Eye (tissue), 1 donor: ENCODE measurements around the gene DCP1B.

Source experiments
- DNase-seq: peaks from one replicate; pipeline ENCODE4 v3.0.0-alpha.2; 2015

DCP1B gene

GRCh38 chr12:2004113-2004929, at the start of gene DCP1B:
DCP1B (minus strand) TSS chr12:2004457; CDS start chr12:2004431, 26 bp downstream.
- peak; percentile 97 for DNase-seq

- DNase-seq: peak; percentile 66
Observed at GRCh38 chr12:2053691-2054090, 49.4 kb upstream of the DCP1B start.

- peak; percentile 86 for DNase-seq
Observed at GRCh38 chr12:2052826-2053678, 48.8 kb upstream of the DCP1B start, which contains the start of gene CACNA1C. CACNA1C (plus strand) TSS chr12:2052987; CDS start chr12:2053563, 576 bp downstream.

GRCh38 chr12:2051700-2052621, 47.7 kb upstream of the DCP1B start:
- DNase-seq: peak; percentile 83

- no peak for DNase-seq
Observed at GRCh38 chr12:2049604-2050540, 45.6 kb upstream of the DCP1B start.

GRCh38 chr12:2047752-2048151, 43.5 kb upstream of the DCP1B start:
- DNase-seq: no peak

GRCh38 chr12:2046957-2047356, 42.7 kb upstream of the DCP1B start:
- no peak for DNase-seq

- no peak for DNase-seq
Observed at GRCh38 chr12:2044165-2044564, 39.9 kb upstream of the DCP1B start.

- no peak for DNase-seq
Observed at GRCh38 chr12:2043054-2043453, 38.8 kb upstream of the DCP1B start.

GRCh38 chr12:2039034-2039433, 34.8 kb upstream of the DCP1B start:
- no peak for DNase-seq

GRCh38 chr12:2035431-2036055, 31.3 kb upstream of the DCP1B start:
- no peak for DNase-seq

- peak; percentile 94 for DNase-seq
Observed at GRCh38 chr12:2034633-2035430, 30.6 kb upstream of the DCP1B start.

GRCh38 chr12:2032506-2032905, 28.2 kb upstream of the DCP1B start:
- no peak for DNase-seq

GRCh38 chr12:2029851-2030250, 25.6 kb upstream of the DCP1B start:
- DNase-seq: no peak

- no peak for DNase-seq
Observed at GRCh38 chr12:2027351-2027750, 23.1 kb upstream of the DCP1B start.

- no peak for DNase-seq
Observed at GRCh38 chr12:2023365-2023764, 19.1 kb upstream of the DCP1B start.

- DNase-seq: no peak
Observed at GRCh38 chr12:2020511-2020910, 16.3 kb upstream of the DCP1B start.

GRCh38 chr12:2019126-2019525, 14.9 kb upstream of the DCP1B start:
- no peak for DNase-seq

- no peak for DNase-seq
Observed at GRCh38 chr12:2018391-2018790, 14.1 kb upstream of the DCP1B start.
